ENCODE data around the gene RYR1.
"Not testable (repeated sequence)": the region's sequence is repeated elsewhere in the genome, so short reads cannot be mapped to it uniquely, and the experiment has no call there.

RYR1 gene

DNA sequence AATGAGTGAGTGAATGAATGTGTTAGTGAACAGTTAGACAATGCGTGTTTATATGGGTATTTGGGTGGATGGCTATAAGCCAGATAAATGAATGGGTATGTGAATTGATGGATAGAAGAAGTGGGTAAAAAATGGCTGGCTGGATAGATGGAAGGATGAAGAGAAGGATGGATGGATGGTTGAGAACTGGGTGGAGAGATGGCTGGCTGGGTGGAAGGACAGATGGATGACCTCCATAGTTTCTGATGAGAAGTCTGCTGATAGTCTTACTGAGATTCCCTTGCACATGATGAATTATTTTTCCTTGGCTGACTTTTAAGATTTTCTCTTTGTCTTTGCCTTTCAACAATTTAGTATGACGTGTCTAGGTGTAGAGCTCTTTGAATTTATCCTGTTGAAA is 57.4 kb downstream of the RYR1 start:
- no peak for DNase-seq (ENCODE audit: low spot score)

DNA sequence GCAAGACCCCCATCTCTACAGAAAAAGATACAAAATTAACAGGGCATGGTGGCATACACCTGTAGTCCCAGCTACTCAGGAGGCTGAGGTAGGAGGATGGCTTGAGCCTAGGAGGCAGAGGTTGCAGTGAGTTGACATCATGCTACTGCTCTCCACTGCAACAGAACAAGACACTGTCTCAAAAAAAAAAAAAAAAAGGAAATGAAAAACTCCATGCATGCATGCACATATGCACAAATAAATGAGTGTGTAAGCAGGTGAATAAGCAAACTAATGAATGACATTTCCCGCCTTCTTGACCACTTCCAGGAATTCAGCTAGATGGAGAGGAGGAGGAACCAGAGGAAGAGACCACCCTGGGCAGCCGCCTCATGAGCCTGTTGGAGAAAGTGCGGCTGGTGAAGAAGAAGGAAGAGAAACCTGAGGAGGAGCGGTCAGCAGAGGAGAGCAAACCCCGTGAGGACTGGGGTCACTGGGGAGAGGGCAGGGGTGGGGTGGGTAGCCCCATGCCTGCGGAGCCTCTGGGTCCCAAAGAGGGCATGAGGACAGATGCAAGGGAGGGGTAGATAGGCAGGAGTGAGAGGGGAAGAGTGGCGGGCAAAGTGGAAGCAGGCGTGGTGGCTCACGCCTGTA is 58.8 kb downstream of the RYR1 start:
- no peak for DNase-seq (ENCODE audit: low spot score)

DNA sequence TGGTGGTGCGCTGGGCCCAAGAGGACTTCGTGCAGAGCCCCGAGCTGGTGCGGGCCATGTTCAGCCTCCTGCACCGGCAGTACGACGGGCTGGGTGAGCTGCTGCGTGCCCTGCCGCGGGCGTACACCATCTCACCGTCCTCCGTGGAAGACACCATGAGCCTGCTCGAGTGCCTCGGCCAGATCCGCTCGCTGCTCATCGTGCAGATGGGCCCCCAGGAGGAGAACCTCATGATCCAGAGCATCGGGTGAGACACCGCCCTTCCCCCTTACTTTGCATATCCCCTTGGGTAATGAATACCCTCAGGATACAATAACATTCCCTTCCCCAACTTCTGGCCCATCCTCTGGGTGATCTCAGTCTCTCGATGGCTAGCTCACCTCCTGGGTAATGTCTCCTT is 60.9 kb downstream of the RYR1 start:
- no peak for DNase-seq (ENCODE audit: low spot score)

DNA sequence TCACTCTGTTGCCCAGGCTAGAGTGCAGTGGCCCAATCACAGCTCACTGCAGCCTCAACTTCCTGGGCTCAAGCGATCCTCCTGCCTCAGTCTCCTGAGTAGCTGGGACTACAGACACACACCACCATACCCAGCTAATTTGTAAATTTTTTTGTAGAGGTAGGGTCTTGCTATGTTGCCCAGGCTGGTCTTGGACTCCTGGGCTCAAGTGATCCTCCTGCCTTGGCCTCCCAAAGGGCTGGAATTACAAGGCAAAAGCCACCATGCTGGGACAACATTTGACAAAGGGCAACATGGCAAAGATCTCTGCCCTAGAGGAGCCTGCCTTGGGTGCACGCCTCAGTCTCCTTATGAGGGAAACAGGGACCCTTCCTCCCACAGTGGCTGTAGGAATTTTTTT is 61.9 kb downstream of the RYR1 start:
- DNase-seq (ENCODE audit: low spot score), result not testable (repeated sequence)

DNA sequence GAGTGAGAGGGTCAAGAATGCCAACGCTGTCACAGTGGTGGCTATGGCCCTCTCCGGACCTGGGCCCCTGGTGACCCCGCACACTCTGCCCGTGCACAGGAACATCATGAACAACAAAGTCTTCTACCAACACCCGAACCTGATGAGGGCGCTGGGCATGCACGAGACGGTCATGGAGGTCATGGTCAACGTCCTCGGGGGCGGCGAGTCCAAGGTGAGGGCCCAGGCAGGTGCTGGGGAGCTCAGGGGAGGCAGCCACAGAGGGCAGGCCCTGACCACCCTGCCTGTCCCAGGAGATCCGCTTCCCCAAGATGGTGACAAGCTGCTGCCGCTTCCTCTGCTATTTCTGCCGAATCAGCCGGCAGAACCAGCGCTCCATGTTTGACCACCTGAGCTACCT is 62.6 kb downstream of the RYR1 start:
- no peak for DNase-seq (ENCODE audit: low spot score)

DNA sequence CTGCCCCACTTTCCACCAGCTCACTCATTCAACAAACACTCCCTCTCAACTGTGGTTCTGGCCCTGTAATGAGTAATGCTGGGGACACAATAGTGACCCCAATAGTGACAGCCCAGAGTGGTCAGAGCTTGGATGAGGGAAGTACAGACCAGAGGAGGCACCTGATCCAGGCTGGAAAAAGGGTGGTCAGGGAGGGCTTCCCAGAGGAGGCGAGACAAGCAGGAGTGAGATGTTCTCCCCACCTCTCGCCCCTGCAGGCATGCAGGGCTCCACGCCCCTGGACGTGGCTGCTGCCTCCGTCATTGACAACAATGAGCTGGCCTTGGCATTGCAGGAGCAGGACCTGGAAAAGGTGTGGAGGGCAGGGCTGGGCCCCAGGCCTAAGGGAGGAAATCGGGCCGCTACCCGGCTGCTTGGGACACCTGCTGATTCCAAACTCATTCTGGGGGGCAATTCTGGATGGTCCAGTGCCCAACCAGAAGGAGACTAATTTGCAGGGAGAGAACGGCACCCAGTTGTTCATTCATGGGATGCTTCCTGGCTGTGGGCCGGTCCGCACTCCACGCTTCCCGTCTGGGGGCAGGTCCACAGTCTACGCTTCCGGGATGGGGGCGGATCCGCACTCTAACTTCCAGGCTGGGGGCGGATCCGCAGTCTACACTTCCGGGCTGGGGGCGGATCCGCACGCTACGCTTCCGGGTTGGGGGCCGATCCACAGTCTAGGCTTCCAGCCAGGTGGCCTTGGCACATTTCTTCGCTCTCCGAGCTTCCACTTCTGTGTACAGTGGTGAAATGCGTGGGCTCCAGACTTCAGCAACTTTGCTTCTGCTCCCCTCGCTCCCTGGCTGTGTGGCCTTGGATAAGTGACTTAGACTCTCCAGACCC is 63.4 kb downstream of the RYR1 start:
- no peak for DNase-seq (ENCODE audit: low spot score)

DNA sequence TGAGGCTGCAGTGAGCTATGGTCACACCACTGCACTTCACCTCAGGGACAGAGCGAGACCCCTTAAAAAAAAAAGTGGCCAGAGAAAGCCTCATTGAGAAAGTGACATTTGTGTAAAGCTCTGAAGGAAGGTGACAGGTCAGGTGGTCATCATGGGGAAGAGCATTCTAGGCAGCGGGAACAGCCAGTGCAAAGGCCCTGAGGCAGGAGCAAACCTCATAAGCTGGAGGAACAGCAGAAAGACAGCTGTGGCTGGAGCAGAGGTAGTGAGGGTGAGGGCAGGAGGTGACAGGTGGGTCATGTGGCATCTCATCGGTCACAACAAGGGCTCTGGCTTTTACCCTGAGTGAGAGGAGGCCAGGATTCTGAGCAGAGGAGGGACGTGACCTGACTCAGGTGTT is 64.4 kb downstream of the RYR1 start:
- no peak for DNase-seq (ENCODE audit: low spot score)

DNA sequence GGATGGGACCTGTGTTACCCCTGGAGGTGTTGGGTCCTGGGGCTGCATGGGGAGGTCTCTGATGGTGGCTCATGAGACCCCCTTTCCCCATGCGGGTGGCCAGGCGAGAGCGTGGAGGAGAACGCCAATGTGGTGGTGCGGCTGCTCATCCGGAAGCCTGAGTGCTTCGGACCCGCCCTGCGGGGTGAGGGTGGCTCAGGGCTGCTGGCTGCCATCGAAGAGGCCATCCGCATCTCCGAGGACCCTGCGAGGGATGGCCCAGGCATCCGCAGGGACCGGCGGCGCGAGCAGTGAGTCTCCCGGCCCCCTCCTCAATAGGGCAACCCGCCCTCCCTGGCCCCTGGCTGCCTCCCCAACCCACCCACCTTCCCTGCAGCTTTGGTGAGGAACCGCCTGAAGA is 66.0 kb downstream of the RYR1 start:
- DNase-seq (ENCODE audit: low spot score), result no peak

DNA sequence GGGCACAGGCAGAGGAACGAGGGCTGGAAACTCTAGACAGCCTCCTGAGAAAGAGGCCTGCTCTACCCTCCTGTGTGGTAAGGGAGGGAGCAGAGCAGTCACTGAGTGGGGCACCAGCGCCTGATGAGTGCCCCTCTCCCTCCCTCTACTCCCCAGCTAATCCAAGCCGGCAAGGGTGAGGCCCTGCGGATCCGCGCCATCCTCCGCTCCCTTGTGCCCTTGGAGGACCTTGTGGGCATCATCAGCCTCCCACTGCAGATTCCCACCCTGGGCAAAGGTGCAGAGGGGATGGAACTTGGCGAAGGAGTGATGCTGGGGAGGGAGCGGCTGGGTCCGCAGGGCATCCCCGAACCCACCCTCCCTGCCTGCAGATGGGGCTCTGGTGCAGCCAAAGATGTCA is 67.0 kb downstream of the RYR1 start:
- no peak for DNase-seq (ENCODE audit: low spot score)

DNA sequence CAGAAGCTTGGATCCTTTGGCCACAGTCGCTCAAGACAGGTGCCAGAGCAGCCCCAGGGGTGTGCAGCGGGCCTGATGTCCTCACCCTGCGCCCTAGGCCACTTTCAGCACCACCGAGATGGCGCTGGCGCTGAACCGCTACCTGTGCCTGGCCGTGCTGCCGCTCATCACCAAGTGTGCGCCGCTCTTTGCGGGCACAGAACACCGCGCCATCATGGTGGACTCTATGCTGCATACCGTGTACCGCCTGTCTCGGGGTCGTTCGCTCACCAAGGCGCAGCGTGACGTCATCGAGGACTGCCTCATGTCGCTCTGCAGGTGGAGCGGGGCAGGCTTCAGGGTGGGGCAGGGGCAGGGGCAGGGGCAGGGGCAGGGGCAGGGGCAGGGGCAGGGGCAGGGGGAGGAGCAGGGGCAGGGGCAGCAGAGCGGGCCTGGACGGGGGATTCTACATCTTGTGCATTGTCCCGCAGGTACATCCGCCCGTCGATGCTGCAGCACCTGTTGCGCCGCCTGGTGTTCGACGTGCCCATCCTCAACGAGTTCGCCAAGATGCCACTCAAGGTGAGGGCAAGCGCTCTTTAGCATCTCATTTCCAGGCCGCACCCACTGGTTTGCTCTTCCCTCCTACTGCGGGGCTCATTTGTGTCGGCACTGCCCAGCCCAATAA is 69.1 kb downstream of the RYR1 start:
- peak; percentile 75 for DNase-seq (ENCODE audit: low spot score)

DNA sequence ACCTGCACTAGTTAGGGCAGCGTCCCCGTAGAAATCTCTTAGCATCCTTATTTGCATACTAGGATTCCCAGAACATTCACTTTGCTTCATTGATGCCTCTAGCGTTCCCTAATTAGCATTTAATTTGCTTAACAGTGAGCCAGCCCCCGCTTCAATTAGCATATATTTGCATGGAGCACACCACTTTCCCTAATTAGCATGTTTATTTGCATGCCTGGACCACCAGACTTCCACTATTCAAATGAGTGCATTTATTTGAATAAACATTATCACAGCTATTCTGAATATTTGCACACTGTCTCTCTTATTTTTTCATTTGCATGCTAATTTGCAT is 69.6 kb downstream of the RYR1 start:
- no peak for DNase-seq (ENCODE audit: low spot score)

DNA sequence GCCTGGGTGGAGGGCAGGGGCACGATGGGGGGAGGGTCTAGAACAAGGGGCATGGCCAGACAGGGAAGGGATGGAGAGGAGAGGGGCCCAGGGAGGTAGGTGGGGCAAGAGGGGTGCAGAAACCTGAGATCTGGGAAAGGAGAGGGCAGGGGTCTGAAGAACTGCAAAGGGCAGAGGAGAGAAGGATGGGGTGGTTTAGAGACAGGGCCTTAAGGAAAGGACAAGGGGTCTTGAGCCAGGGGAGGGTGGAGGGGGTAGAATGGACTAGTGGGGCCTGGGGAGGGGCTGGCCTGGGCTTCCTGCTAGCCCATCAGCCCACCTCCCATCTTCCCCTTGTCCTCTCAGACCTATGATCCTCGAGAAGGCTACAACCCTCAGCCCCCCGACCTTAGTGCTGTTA is 72.5 kb downstream of the RYR1 start:
- no peak for DNase-seq (ENCODE audit: low spot score)

DNA sequence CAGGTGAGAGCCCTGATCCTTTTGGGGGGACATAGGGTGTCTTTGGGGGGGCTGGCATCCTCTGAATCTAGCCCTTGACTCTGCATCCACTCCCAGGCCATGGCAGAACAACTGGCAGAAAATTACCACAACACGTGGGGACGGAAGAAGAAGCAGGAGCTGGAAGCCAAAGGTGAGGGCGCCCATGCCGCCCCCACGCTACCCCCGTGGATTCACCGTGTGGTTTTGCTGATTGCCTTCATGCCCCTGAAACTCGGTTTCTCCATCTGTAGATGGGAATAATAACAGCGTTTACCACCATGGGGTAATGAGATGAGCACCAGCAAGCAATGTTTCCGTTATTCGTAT is 72.9 kb downstream of the RYR1 start:
- DNase-seq (ENCODE audit: low spot score), result no peak

DNA sequence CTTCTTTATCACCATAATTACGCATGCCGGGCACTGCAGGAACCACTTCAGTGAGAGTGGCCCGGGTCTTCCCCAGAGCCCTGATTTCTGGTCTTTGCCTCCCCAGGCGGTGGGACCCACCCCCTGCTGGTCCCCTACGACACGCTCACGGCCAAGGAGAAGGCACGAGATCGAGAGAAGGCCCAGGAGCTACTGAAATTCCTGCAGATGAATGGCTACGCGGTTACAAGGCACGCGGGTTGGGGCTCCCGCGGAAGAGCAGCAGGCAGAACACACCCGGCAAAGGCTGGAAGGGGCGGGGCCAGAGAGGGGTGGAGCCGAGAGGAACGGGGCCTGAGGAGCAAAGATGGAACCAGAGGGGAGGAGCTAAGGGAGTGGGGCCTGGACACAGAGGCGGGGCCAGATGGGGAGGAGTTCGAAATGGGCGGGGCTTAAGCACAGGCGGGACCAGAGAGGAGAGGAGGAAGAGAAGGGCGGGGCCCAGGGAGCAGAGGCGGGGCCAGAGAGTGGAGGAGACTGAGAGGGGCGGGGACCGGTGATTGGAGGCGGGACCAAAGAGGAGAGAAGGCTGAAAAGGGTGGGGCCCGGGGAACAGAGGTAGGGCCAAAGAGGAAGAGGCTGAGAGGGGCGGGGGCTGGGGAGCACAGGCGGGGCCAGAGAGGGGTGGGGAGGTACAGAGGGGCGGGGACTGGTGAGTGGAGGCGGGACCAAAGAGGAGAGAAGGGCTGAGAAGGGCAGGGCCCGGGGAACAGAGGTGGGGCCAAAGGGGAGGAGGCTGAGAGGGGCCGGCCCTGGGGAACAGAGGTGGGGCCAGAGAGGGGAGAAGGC is 73.4 kb downstream of the RYR1 start:
- DNase-seq (ENCODE audit: low spot score), result peak; percentile 99

DNA sequence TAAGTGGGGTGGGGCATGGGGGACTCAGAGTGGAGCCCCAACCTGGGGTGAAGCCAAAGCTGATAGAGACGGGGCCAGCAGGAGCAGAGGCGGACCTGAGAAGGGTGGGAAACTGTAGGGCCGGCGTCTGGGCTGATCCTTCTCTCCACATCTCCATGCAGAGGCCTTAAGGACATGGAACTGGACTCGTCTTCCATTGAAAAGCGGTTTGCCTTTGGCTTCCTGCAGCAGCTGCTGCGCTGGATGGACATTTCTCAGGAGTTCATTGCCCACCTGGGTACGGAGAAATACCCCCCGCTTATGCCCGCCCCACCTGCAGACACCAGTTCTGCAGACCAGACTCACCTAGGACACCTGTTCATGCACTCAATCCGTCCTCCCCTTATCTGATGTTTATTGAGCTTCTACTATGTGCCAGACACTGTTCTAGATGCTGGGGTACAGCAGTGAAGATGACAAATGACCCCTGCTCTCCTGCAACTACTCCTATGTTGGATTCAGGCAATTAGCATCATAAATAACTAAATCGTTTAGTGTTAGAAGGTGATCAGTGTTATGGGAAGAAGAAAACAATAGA is 74.1 kb downstream of the RYR1 start:
- no peak for DNase-seq (ENCODE audit: low spot score)

DNA sequence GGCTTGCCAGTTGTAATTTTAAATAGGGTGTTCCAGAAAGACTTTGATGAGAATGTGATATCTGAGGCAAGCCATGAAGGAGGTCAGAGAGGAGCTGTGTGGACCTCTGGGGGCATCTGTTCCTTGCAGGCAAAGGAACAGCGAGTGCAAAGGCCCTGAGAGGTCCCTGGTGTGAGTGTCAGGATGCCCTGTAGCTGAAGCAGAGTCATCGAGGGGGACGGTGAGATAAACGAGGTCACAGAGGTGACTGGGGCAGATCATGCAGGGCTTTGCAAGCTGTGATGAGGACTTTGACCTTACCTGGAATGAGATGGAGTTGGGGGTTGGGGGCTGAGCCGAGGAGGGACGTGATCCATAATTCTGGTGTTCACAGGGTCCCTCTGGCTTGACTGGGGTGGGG is 75.0 kb downstream of the RYR1 start:
- no peak for DNase-seq (ENCODE audit: low spot score)

DNA sequence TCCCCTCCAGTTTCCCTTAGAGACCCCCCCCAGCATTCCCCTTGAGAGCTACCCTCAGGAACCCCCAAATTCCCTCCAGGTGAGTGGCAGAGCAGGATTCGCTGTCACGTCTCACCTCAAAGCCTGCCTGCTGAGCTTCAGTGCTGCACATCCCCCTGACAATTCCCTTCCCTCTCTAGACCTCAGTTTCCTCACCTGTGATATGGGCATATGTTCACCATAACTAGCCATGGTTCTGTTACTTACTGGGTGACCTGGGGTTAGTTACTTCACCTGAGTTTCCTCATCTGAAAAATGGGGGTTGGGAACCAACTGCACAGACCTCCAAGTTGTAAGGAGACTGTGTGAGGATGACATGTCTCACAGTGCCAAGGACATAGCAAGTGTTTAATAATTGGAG is 75.5 kb downstream of the RYR1 start:
- no peak for DNase-seq (ENCODE audit: low spot score)

DNA sequence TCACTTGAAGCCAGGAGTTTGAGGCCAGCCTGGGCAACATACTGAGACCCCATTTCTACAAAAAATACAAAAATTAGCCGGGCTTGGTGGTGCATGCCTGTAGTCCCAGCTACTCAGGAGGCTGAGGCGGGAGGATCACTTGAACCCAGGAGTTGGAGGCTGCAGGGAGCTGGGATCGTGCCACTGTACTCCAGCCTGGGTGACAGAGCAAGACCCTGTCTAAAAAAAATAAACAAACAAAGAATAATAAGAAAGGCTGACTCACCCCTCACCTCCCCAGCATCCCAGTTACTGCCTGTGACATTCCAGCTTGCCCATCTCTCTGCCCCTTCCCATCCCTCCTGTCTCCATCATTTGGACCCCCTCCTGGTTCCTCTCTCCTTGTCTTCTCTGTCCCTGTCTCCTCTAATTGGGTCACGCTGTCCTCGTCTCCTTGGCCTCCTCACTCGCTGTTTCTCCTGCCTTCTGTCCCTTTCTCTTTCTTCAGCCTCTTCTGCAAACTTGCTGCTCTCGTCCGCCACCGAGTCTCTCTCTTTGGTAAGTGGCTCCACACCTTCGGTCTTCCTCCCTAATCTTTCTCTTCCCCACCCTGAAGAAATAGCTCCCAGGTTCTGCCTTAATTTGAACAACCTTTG is 77.7 kb downstream of the RYR1 start:
- no peak for DNase-seq (ENCODE audit: low spot score)

DNA sequence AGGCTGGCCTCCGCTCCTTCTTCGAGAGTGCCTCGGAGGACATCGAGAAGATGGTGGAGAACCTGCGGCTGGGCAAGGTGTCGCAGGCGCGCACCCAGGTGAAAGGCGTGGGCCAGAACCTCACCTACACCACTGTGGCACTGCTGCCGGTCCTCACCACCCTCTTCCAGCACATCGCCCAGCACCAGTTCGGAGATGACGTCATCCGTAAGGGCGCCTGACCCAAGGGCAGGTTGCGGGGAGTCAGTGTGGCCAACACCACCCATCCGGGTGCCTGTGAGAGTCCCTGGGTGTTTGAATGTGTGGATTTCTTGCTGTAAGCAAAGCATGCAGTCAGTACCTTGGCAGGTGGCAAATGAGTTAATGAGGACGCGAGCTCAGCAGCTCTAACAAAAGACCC is 78.8 kb downstream of the RYR1 start:
- DNase-seq (ENCODE audit: low spot score), result no peak

DNA sequence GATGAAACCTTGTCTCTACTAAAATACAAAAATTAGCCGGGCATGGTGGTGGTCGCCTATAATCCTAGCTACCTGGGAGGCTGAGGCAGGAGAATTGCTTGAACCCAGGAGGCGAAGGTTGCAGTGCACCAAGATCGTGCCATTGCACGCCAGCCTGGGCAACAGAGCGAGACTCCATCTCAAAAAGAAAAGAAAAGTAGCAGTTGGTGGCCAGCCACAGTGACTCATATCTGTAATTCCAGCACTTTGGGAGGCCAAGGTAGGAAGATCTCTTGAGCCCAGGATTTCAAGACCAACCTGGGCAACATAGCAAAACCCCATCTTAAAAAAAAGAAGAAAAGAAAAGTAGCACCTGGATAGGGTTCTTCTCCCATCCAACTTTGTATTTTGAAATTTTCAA is 79.7 kb downstream of the RYR1 start:
- DNase-seq (ENCODE audit: low spot score), result not testable (repeated sequence)

DNA sequence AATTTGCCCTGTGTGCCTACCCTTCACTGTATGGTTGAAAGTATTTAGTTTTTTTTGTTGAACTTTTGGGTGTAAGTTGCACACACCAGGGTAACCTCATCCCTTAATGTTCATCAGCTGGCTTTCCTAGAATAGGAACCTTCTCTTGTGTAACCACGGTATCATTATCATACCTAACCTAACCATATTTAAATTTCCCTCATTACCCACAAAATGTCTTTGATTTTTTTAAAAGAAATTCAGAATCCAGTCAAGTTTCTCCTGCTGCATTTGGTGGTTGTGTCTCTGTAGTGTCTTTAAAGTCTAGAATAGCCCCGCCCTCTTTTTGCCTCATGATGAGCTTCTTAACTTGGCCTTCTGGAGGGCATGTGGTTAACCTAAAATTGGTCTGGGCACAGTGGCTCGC is 80.3 kb downstream of the RYR1 start:
- DNase-seq (ENCODE audit: low spot score), result no peak

Measured in SW480 (cell line).